ENCODE measurements around the gene TMIE. TPM values are rescaled to one million over a fixed set of nuclear protein-coding genes. Genes with fewer than 3 reads are reported as not detected.

The TMIE gene
- polyA plus RNA-seq, 2 of the 4 experiments (the other 2 are of a cell fraction) = 0.09 to 0.12 TPM

DNA sequence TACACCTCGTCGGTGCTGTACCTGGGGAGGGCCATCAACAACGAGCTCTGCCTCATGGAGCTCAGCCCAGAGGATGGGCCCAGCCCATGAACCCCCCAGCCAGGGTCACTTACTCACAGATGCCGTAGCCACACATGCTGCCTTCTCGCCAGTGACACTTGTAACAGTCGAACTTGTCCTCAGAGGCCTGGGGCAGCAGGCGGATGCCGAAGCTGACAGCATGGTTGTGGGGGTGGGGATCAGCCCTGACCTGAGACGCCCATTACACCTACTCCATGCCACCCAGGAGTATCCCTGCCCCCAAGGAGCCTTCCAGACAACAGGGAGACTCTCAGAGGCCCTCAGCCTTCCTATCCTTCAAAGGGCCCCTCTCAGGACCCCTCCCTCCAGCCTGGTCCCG, 19.8 kb upstream of the TMIE start:
- H3K9me3 ChIP-seq = no peaks in the 10 kb centered on the region
- DNase-seq (ENCODE audit: low read depth in 1 of 2, low spot score in 1 of 2) (no peak), FAIRE-seq (no peak), ATAC-seq (no peak)
- TF ChIP-seq KDM5A (IDR thresholded peaks at IDR 0.05) = no peak
- TF ChIP-seq, protein P1, sequence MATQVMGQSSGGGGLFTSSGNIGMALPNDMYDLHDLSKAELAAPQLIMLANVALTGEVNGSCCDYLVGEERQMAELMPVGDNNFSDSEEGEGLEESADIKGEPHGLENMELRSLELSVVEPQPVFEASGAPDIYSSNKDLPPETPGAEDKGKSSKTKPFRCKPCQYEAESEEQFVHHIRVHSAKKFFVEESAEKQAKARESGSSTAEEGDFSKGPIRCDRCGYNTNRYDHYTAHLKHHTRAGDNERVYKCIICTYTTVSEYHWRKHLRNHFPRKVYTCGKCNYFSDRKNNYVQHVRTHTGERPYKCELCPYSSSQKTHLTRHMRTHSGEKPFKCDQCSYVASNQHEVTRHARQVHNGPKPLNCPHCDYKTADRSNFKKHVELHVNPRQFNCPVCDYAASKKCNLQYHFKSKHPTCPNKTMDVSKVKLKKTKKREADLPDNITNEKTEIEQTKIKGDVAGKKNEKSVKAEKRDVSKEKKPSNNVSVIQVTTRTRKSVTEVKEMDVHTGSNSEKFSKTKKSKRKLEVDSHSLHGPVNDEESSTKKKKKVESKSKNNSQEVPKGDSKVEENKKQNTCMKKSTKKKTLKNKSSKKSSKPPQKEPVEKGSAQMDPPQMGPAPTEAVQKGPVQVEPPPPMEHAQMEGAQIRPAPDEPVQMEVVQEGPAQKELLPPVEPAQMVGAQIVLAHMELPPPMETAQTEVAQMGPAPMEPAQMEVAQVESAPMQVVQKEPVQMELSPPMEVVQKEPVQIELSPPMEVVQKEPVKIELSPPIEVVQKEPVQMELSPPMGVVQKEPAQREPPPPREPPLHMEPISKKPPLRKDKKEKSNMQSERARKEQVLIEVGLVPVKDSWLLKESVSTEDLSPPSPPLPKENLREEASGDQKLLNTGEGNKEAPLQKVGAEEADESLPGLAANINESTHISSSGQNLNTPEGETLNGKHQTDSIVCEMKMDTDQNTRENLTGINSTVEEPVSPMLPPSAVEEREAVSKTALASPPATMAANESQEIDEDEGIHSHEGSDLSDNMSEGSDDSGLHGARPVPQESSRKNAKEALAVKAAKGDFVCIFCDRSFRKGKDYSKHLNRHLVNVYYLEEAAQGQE (IDR thresholded peaks at IDR 0.05) = no peak
- no peak for TF ChIP-seq SMC3 (IDR thresholded peaks at IDR 0.05)
- no peak for TF ChIP-seq CBX8 (IDR thresholded peaks at IDR 0.05)
- no peak for TF ChIP-seq RFX5 (IDR thresholded peaks at IDR 0.05)
- TF ChIP-seq HOXA7 (CRISPR knock-in tag; IDR thresholded peaks at IDR 0.05) = no peak
- TF ChIP-seq CHD2 (IDR thresholded peaks at IDR 0.05; ENCODE audit: low read length, partially characterized antibody) = no peak
- TF ChIP-seq, protein P2, sequence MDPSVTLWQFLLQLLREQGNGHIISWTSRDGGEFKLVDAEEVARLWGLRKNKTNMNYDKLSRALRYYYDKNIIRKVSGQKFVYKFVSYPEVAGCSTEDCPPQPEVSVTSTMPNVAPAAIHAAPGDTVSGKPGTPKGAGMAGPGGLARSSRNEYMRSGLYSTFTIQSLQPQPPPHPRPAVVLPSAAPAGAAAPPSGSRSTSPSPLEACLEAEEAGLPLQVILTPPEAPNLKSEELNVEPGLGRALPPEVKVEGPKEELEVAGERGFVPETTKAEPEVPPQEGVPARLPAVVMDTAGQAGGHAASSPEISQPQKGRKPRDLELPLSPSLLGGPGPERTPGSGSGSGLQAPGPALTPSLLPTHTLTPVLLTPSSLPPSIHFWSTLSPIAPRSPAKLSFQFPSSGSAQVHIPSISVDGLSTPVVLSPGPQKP (IDR thresholded peaks at IDR 0.05; ENCODE audit: low read depth, low read length) = no peak
- H3K4me1 ChIP-seq = no peaks in the 10 kb centered on the region
- WGBS (ENCODE audit: missing lambda C conversion rate) = no CpG with 5 or more reads among the region's 10 CpGs
- no peak overlapping the region for H3K4me2 ChIP-seq
- H3K27ac ChIP-seq = no peak overlapping the region
- POLR2A ChIA-PET = no interaction called here
- CTCF ChIA-PET = no interaction called here
- no peak overlapping the region for H3K4me3 ChIP-seq

DNA sequence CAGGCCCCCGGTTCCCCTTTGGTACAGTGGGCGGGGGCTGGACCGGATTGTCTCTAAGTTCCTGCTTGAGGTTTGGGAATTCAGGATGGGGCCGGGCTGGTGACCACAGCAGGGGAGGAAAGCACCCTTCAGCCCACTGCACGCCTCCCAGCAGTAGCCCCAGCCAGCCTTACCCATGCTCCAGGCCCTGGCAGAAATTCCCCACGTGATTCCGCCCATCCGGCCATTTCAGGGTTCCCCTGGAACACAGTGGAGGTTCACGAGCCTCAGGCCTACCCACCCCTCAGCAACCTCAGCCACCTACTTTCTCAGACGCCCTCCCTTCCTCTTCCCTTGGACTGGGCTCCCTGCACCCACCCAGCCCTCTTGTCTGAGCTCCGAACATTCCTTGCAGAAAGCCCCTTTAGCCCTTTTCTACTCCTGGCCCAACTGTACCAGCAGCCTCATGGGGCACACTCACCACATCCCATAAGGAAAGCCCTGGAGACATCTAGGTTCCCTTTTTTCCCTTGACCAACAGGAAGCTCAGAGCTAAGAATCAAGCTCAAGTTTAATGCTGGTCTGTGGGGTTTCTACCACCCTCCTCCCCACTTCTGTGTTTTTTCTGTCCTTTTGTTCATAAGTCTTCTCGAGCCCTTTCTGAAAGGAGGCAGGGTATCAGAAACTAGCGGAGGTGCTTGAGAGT, 19.2 kb upstream of the TMIE start:
- no peak overlapping the region for H3K27ac ChIP-seq
- 80% methylated on average over 8 of the region's 13 CpGs for WGBS (ENCODE audit: missing lambda C conversion rate)
- H3K4me2 ChIP-seq = no peak overlapping the region
- DNase-seq (ENCODE audit: low read depth in 1 of 2, low spot score in 1 of 2) = no peak
- ChIA-PET CTCF (no interaction called here), POLR2A (no interaction called here)
- H3K4me3 ChIP-seq = no peak overlapping the region
- H3K4me1 ChIP-seq = no peaks in the 10 kb centered on the region
- FAIRE-seq = no peak
- TF ChIP-seq NR3C1 (IDR thresholded peaks at IDR 0.05) (no peak), POLR2AphosphoS2 (conservative IDR thresholded peaks at IDR 0.05; ENCODE audit: low read length) (no peak), JUNB (IDR thresholded peaks at IDR 0.05) (no peak), ZSCAN20 (CRISPR knock-in tag; IDR thresholded peaks at IDR 0.05) (no peak), POLR2A (IDR thresholded peaks at IDR 0.05; ENCODE audit: low read length) (no peak), NPAS2 (CRISPR knock-in tag; IDR thresholded peaks at IDR 0.05; ENCODE audit: borderline replicate concordance) (no peak), RARB (CRISPR knock-in tag; IDR thresholded peaks at IDR 0.05) (no peak), GATA3 (IDR thresholded peaks at IDR 0.05; ENCODE audit: borderline replicate concordance) (no peak), TFCP2L1 (CRISPR knock-in tag; IDR thresholded peaks at IDR 0.05) (no peak), ESRRA (IDR thresholded peaks at IDR 0.05; ENCODE audit: borderline replicate concordance, low read length) (no peak), JUN (IDR thresholded peaks at IDR 0.05) (no peak), TP53 (CRISPR knock-in tag; IDR thresholded peaks at IDR 0.05) (no peak)
- TF ChIP-seq, protein P2 (IDR thresholded peaks at IDR 0.05; ENCODE audit: low read depth, low read length) = no peak
- no peak for ATAC-seq
- H3K9me3 ChIP-seq = no peaks in the 10 kb centered on the region
